ENCODE measurements around the gene FOXA2.

DNA sequence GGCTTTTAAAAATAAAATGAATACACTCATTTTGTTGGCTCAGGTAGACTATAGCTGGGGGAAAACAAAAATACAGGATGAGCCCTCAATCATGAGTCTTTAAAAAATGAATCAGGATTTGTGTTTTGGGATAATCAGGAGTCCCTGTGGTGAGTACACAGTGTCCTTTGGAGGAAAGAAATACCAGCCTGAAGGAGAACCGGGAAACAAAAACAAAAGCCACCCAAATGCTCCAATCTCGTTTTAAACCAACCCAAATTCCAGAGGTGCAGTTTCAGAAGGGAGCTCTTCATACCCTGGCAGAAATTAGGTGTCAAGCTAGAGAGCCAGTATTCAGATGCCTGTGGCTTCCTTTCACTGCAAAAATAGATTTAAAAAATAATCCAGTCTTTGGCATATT, 23.3 kb upstream of the FOXA2 start:
- TF ChIP-seq POLR2AphosphoS5 (IDR thresholded peaks at IDR 0.05; ENCODE audit: borderline replicate concordance, low read depth, low read length) (no peak), EZH2 (IDR thresholded peaks at IDR 0.05) (no peak), FOXP2 (optimal IDR thresholded peaks at IDR 0.05; ENCODE audit: control extremely low read depth, extremely low read length, insufficient read depth) (no peak)

Data from SK-N-MC (cell line).